AG04450 (cell line): ENCODE data around the gene ZC2HC1C. TPM values are rescaled to one million over a fixed set of nuclear protein-coding genes. Genes with fewer than 3 reads are reported as not detected.

Source experiments
- CTCF ChIA-PET: fragments of 300-600, 350-600 bp; formaldehyde crosslinking; extraction: SDS; loops from one replicate; lab custom pipeline; 2022; ENCODE audit warnings: antibody characterized with exemption, inconsistent platforms; lab: Charles Lee
- POLR2A ChIA-PET: fragments of 350-600 bp; formaldehyde crosslinking; extraction: SDS; loops from one replicate; lab custom pipeline; 2021; ENCODE audit warnings: antibody characterized with exemption, inconsistent platforms; lab: Yijun Ruan, JAX
- DNase-seq: peaks from one replicate; pipeline ENCODE4 v3.0.0-alpha.2; 2011; ENCODE audit warnings: low read depth, low spot score
- H3K27ac ChIP-seq: one replicate; pipeline ENCODE4 v1.5.1; 2012; ENCODE audit warnings: low read depth, low read length, control low read depth
- H3K27me3 ChIP-seq: one replicate; pipeline ENCODE4 v1.6.0; 2012; ENCODE audit warnings: low read length; ENCODE audit not compliant: control insufficient read depth, insufficient read depth
- H3K4me3 ChIP-seq: 2 replicates; pipeline ENCODE4 v1.5.1; 2011; ENCODE audit warnings: mild to moderate bottlenecking, low read depth, low read length, control low read depth
- H3K9me3 ChIP-seq: 2 replicates; pipeline ENCODE4 v1.5.1; 2012; ENCODE audit warnings: low read length; ENCODE audit not compliant: control insufficient read depth, insufficient read depth
- CTCF ChIP-seq: IDR thresholded peaks from 2 replicates; pipeline ENCODE4 v1.5.1; 2011; ENCODE audit warnings: low read depth, low read length, control low read depth, inconsistent platforms
- polyA plus RNA-seq: library from polyadenylated mRNA; depleted of rRNA; stranded (reverse); fragments of >200 nt; gene quantifications from 2 replicates; pipeline ENCODE4 v1.2.3, GENCODE V29; 2011; rRNA removed
- small RNA-seq: library from RNA; depleted of rRNA; stranded (forward); fragments of <200 nt; gene quantifications from one replicate; pipeline ENCODE3, GENCODE V24; 2012; ENCODE audit warnings: low read depth; ENCODE audit not compliant: insufficient read length

The ZC2HC1C gene
- polyA plus RNA-seq, 1 experiment = 0.73 TPM

- H3K4me3 ChIP-seq = peak overlapping the region; percentile 72
- CTCF ChIA-PET = interaction anchor here (0.6 to 5.1 kb wide), 4 partner anchors 161 to 175 kb away, joined by 3 to 90 read pairs (median 7); no protein-coding TSS in a partner anchor
- no peak for TF ChIP-seq CTCF
- POLR2A ChIA-PET = interaction anchor here (0.7 to 2.0 kb wide), 2 partner anchors 166 to 528 kb away, joined by 4 to 7 read pairs; no protein-coding TSS in a partner anchor
- no peak for DNase-seq
- no peaks in the 10 kb centered on the region for H3K9me3 ChIP-seq
- no peaks in the 10 kb centered on the region for H3K27me3 ChIP-seq
- no peak overlapping the region for H3K27ac ChIP-seq
Observed at GRCh38 chr14:75127903-75128595, 58.6 kb downstream of the ZC2HC1C start.

GRCh38 chr14:75128596-75128990 lies 59.2 kb downstream of the ZC2HC1C start:
- no peaks in the 10 kb centered on the region for H3K9me3 ChIP-seq
- H3K27ac ChIP-seq = no peak overlapping the region
- ChIA-PET CTCF (interaction anchor here (0.6 to 5.1 kb wide), 4 partner anchors 161 to 174 kb away, joined by 3 to 90 read pairs (median 7); no protein-coding TSS in a partner anchor), POLR2A (interaction anchor here (0.7 to 1.5 kb wide), 2 partner anchors 165 to 527 kb away, joined by 3 to 4 read pairs; no protein-coding TSS in a partner anchor)
- H3K4me3 ChIP-seq = no peak overlapping the region
- no peaks in the 10 kb centered on the region for H3K27me3 ChIP-seq
- TF ChIP-seq CTCF = no peak
- no peak for DNase-seq

Small RNA genes within 50 kb of the gene (small RNA-seq; reads per million reads assigned to genes)
- gene HIF1AP1 = not detected
- not detected for gene RNU6-689P

Other genes starting within 250 kb of the ZC2HC1C start
- gene PROX2, start 193.5 kb upstream of the ZC2HC1C start, polyA plus RNA-seq = not detected in 2 replicates
- gene DLST, start 187.7 kb upstream of the ZC2HC1C start, polyA plus RNA-seq = 148 and 150 TPM in 2 replicates
- 0.37 and 0.64 TPM in 2 replicates for gene RPS6KL1, start 146.4 kb upstream of the ZC2HC1C start, polyA plus RNA-seq
- gene PGF, start 114.0 kb upstream of the ZC2HC1C start, polyA plus RNA-seq = 0.55 and 0.63 TPM in 2 replicates
- 78.3 and 82.5 TPM in 2 replicates for gene EIF2B2, start 66.7 kb upstream of the ZC2HC1C start, polyA plus RNA-seq
- 14.0 and 16.2 TPM in 2 replicates for gene MLH3, start 18.2 kb upstream of the ZC2HC1C start, polyA plus RNA-seq
- 14.3 and 18.4 TPM in 2 replicates for gene ACYP1, start 5.6 kb upstream of the ZC2HC1C start, polyA plus RNA-seq
- gene NEK9, start 57.4 kb downstream of the ZC2HC1C start, polyA plus RNA-seq = 72.4 and 82.3 TPM in 2 replicates
- 406 and 414 TPM in 2 replicates for gene TMED10, start 107.0 kb downstream of the ZC2HC1C start, polyA plus RNA-seq
- gene FOS, start 209.2 kb downstream of the ZC2HC1C start, polyA plus RNA-seq = 30.6 and 55.8 TPM in 2 replicates